ENCODE results near the gene MAP3K8. TPM values are rescaled to one million over a fixed set of nuclear protein-coding genes. Genes with fewer than 3 reads are reported as not detected.

MAP3K8 gene
- total and polyA plus RNA-seq, 9 of the 15 experiments (the other 6 are each of a cell fraction or from before 2014, with no cell fraction given) = 6.9 to 23.6 (median 13.6) TPM

DNA sequence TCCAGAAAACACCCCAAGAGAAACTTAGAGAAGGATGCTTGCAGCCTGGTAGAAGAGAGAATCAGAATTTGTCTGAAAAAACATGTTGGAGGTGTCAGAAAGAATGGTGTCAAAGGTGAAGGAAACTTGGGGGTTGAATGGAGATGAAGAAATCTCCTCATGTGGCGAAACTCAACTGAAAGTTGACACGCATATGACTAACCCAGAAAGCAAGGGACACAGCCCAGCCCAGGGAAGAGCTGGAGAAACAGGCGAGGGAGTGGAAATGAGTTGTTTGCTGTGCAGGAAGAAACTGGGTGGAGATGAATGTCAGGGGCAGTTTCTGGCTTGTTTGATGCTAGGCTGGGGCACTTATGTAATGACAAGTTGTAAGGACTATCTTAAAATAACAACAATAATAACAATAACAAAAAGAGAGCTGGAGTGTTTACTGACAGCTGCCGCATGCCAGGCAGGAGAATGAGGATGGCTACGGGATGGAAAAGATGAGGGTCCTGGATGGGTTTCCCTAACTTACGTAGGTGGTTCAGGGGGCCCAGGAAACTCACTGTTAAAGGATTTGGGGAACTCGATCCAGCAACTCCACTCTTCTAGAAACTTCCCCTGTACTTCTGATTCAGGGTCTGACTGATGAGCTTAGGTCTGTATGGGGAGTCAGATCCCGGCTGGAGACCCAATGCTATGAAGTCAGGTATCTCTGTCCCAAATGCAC lies 57.4 kb downstream of the MAP3K8 start:
- intact Hi-C loops (cut with micrococcal nuclease) (no loop called here), in situ Hi-C loops (cut with MboI) (no loop called here)
- H3K27me3 ChIP-seq (ENCODE audit: control insufficient read depth in 2 of 2, insufficient read depth in 2 of 2, low read length in 2 of 2) = no peaks in the 10 kb centered on the region
- peak; percentile 36; the same call in 1 of the 2 replicates for TF ChIP-seq FOSL1 (tag; conservative IDR thresholded peaks at IDR 0.05)
- no peak for TF ChIP-seq SMARCB1 (IDR thresholded peaks at IDR 0.05; ENCODE audit: insufficient read length, low read depth)
- TF ChIP-seq CEBPG (CRISPR knock-in tag; IDR thresholded peaks at IDR 0.05) = no peak
- TF ChIP-seq CEBPG (tag; conservative IDR thresholded peaks at IDR 0.05 in 1 of 2, IDR thresholded peaks at IDR 0.05 in 1 of 2) = 0 out of 4 replicates have a peak, but pooled peaks of 1 of the 2 experiments have one; percentile 10
- TF ChIP-seq CEBPB (tag; IDR thresholded peaks at IDR 0.05) = peak; percentile 50
- H3K4me1 ChIP-seq (replicated peaks in 1 of 2; ENCODE audit: control insufficient read depth in 2 of 2, insufficient read depth in 2 of 2, low read length in 2 of 2) = peaks cover 11 to 22% of the 10 kb centered on the region in 2 experiments; a peak in 3 of 5 replicates
- ATAC-seq (no peak), DNase-seq (ENCODE audit: extremely low read depth in 1 of 4, low spot score in 3 of 4) (no peak), FAIRE-seq (no peak)
- H3K36me3 ChIP-seq (ENCODE audit: control insufficient read depth, insufficient read depth, low read length) = no peaks in the 10 kb centered on the region
- H3K9ac ChIP-seq (ENCODE audit: insufficient read depth in 1 of 2, low read depth in 2 of 2, low read length in 2 of 2) = no peak overlapping the region
- BruUV-seq (replicated peaks) = no TSS peak
- WGBS (ENCODE audit: insufficient coverage, low coverage, missing lambda C conversion rate) = 41% methylated on average over 8 of the region's 8 CpGs
- no peaks in the 10 kb centered on the region for H3K79me2 ChIP-seq (ENCODE audit: control insufficient read depth, insufficient read depth, low read length)
- no peak overlapping the region for H3K27ac ChIP-seq (ENCODE audit: extremely low read depth, low read depth, low read length)
- H3K9me1 ChIP-seq (ENCODE audit: control insufficient read depth, insufficient read depth, low read length) = no peaks in the 10 kb centered on the region
- CTCF ChIA-PET (ENCODE audit: low intra/inter-chr PET ratio) = no interaction called here
- H3K4me3 ChIP-seq = no peak overlapping the region
- no peaks in the 10 kb centered on the region for H3K9me3 ChIP-seq (replicated peaks; ENCODE audit: control insufficient read depth, insufficient read depth, low read depth, low read length)
- no peaks in the 10 kb centered on the region for H4K20me1 ChIP-seq (replicated peaks; ENCODE audit: control insufficient read depth, insufficient read depth, low read length)
- H3K4me2 ChIP-seq (ENCODE audit: insufficient read depth, low read length) = no peak overlapping the region
- POLR2A ChIA-PET = interaction anchor here (1.1 kb wide), 1 partner anchor 62 kb away, joined by 3 read pairs; no protein-coding TSS in a partner anchor
- 0 out of 2 replicates have a peak overlapping the region, but pooled peaks have one; percentile 56 for H2AFZ ChIP-seq (ENCODE audit: low read depth, low read length)
